C4-2B (cell line): ENCODE results near the gene MAMDC2.
"Not testable (repeated sequence)": the region's sequence is repeated elsewhere in the genome, so short reads cannot be mapped to it uniquely, and the experiment has no call there.

Source experiments
- H3K27ac ChIP-seq: fragments of 450-650 bp; 2 replicates; pipeline ENCODE4 v1.5.1; 2017
- CTCF ChIP-seq: fragments of 450-650 bp; conservative IDR thresholded peaks from 2 replicates; pipeline ENCODE4 v1.5.1; 2017; ENCODE audit warnings: mild to moderate bottlenecking
- ZFX ChIP-seq: fragments of 450-650 bp; IDR thresholded peaks from 2 replicates; pipeline ENCODE4 v1.6.1; 2017

MAMDC2 gene

GRCh38 chr9:70036641-70037040, 7.0 kb upstream of the MAMDC2 start:
- H3K27ac ChIP-seq, result no peak overlapping the region
- TF ChIP-seq ZFX (no peak), CTCF (no peak)

- H3K27ac ChIP-seq, result not testable (repeated sequence)
These were observed 5.5 kb upstream of the MAMDC2 start for GRCh38 chr9:70038171-70038621.

- no peak overlapping the region for H3K27ac ChIP-seq
- TF ChIP-seq CTCF, result no peak
- TF ChIP-seq ZFX, result no peak
These were observed 3.2 kb upstream of the MAMDC2 start for GRCh38 chr9:70040376-70040903.

- H3K27ac ChIP-seq, result no peak overlapping the region
These were observed 1.0 kb upstream of the MAMDC2 start for GRCh38 chr9:70042461-70043215.

GRCh38 chr9:70043285-70043684, 363 bp upstream of the MAMDC2 start:
- H3K27ac ChIP-seq, result no peak overlapping the region
- TF ChIP-seq ZFX (no peak), CTCF (no peak)

More at GRCh38 chr9:70042461-70043215, 1.0 kb upstream of the MAMDC2 start:
- TF ChIP-seq CTCF (no peak), ZFX (no peak)

- no peak overlapping the region for H3K27ac ChIP-seq
- TF ChIP-seq ZFX, result no peak
- no peak for TF ChIP-seq CTCF
These were observed 1.1 kb downstream of the MAMDC2 start for GRCh38 chr9:70044490-70045307.

GRCh38 chr9:70045452-70045851, 1.8 kb downstream of the MAMDC2 start:
- TF ChIP-seq ZFX (no peak), CTCF (no peak)
- no peak overlapping the region for H3K27ac ChIP-seq
